ENCODE measurements around the gene FMN1.

Gene FMN1

DNA sequence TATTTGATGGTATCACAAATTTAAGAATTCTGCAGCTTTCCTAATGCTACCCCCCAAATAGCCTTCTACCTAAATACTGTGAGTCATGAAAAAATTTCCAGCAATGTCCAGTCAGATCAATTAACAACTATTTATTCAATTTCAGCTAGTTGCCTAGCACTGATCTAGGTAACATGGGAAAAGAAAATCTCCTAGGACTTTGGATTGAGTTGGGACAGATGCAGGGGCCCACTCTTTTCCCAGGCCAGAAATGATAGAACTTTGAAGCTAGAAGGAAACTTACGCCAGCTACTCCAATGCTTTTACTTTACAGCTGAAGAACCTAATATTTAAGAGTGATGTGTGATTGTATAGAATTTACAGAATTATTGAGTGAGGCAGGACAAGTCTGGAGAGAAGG lies 196.3 kb downstream of the FMN1 start:
- H3K4me3 ChIP-seq (ENCODE audit: control insufficient read depth, low read depth, low read length), result no peak overlapping the region
- TF ChIP-seq, protein P1, sequence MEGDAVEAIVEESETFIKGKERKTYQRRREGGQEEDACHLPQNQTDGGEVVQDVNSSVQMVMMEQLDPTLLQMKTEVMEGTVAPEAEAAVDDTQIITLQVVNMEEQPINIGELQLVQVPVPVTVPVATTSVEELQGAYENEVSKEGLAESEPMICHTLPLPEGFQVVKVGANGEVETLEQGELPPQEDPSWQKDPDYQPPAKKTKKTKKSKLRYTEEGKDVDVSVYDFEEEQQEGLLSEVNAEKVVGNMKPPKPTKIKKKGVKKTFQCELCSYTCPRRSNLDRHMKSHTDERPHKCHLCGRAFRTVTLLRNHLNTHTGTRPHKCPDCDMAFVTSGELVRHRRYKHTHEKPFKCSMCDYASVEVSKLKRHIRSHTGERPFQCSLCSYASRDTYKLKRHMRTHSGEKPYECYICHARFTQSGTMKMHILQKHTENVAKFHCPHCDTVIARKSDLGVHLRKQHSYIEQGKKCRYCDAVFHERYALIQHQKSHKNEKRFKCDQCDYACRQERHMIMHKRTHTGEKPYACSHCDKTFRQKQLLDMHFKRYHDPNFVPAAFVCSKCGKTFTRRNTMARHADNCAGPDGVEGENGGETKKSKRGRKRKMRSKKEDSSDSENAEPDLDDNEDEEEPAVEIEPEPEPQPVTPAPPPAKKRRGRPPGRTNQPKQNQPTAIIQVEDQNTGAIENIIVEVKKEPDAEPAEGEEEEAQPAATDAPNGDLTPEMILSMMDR (IDR thresholded peaks at IDR 0.05; ENCODE audit: control insufficient read depth, insufficient read depth, low read depth, low read length, missing control alignments), result no peak
- DNase-seq (ENCODE audit: low read depth), result no peak

DNA sequence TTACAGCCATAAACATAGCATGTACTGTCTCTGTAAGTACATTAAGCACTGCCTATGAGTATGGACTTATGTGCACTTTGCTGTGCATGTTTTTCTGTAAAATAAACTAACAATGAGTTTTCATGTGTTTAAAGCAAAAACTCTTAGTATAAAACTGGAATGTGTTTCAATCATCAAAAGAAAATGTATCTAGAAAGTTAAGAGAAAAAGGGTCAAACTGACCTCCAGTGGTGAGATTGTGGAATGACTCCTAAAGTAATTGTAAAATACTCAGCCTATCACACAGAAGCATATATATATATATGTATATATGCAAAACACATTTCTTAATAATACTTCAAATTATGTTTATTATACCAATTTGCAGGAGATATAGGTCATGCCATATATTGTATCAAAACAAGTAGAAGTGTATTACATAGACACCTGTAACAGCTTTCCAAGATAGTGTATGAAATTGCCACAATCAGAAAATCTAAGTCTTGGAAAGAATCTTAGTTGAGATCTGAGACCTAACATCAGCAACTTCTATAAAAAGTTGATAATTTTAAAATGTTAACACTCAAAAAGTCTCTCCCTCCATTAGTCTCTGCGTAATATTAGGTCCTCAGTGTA lies 199.6 kb downstream of the FMN1 start:
- DNase-seq (ENCODE audit: low read depth), result no peak
- no peak overlapping the region for H3K4me3 ChIP-seq (ENCODE audit: control insufficient read depth, low read depth, low read length)
- TF ChIP-seq, protein P1 (IDR thresholded peaks at IDR 0.05; ENCODE audit: control insufficient read depth, insufficient read depth, low read depth, low read length, missing control alignments), result peak; percentile 56

DNA sequence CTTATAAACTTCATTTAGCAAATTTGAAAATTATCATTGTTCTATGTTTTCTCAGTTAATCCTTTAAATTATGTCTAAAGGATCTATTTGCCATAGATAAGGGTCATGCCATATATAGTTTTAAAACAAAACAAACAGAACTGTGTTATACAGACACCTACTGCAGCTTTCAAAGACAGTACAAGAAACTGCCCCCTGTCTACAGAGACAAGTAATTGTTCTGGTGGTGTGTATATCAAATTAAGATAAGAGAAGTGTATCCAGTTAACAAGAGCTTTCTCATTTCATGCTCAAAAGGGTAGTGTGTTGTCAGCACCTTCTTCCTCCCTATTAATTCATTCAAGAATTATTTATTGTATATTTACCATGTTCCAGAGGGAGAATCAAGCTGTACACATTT lies 201.2 kb downstream of the FMN1 start:
- TF ChIP-seq, protein P1 (IDR thresholded peaks at IDR 0.05; ENCODE audit: control insufficient read depth, insufficient read depth, low read depth, low read length, missing control alignments), result peak; percentile 42
- H3K4me3 ChIP-seq (ENCODE audit: control insufficient read depth, low read depth, low read length), result no peak overlapping the region
- no peak for DNase-seq (ENCODE audit: low read depth)

DNA sequence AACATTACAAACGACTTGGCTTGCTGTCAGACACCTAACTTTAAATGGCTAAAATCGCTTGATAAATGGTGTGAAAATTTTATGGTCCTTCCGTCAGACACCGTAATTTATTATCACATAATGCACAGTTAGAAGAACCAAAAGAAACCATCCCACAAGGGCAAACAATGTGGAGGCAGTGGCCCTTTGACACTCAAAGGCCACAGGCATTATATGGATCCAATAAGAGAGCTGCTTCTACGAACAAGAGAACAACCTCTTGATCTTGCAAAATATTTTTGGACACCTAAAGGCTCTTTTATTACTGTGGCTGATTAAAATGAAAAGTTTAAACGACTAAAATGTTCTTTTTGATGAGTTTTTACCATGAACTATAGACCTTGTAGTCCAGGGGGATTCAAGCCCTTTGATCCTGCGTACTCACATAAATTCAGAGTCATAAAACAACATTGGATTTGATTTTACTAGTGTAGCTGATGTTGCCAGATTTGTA lies 202.8 kb downstream of the FMN1 start:
- no peak overlapping the region for H3K4me3 ChIP-seq (ENCODE audit: control insufficient read depth, low read depth, low read length)
- DNase-seq (ENCODE audit: low read depth), result no peak
- TF ChIP-seq, protein P1 (IDR thresholded peaks at IDR 0.05; ENCODE audit: control insufficient read depth, insufficient read depth, low read depth, low read length, missing control alignments), result no peak

DNA sequence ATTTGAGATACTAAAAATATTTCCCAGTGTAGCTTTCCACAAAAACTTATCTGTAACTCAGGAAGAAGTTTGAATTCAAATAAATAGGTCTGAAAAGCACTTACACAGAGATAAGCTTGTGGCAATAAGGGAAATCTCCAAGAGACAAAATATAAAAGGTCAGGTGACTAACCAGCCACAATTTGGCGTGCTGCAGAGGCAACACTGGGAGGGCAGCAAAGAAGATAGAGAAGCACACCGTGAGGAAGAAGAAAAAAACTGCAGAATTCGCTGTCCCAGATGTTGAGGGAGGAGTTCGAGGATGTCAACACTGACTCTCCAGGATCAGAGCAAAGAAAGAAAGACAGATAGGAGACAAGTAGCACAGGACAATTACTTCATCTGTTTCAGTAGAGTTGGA lies 204.4 kb downstream of the FMN1 start:
- H3K4me3 ChIP-seq (ENCODE audit: control insufficient read depth, low read depth, low read length), result no peak overlapping the region
- TF ChIP-seq, protein P1 (IDR thresholded peaks at IDR 0.05; ENCODE audit: control insufficient read depth, insufficient read depth, low read depth, low read length, missing control alignments), result no peak

DNA sequence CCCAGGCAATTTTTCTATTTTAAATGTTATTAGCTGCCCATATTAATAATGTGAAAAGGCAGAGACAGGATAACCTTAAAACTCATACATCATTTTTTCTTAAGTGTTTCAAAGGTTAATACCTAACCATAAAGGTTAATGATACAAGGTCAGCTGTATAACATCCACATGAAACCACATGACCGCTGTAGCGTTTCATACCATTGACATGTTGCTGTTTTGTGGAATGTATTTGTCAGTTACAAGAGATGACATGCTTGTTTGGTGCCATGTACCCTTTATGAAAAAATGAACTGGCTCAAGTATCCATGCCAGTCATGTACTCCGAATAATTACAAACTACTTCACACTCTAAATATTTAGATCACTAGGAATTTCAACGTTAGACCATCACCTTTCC lies 207.4 kb downstream of the FMN1 start:
- TF ChIP-seq, protein P1 (IDR thresholded peaks at IDR 0.05; ENCODE audit: control insufficient read depth, insufficient read depth, low read depth, low read length, missing control alignments), result no peak
- no peak overlapping the region for H3K4me3 ChIP-seq (ENCODE audit: control insufficient read depth, low read depth, low read length)
- DNase-seq (ENCODE audit: low read depth), result no peak

More for the DNA sequence above, 204.4 kb downstream of the FMN1 start:
- no peak for DNase-seq (ENCODE audit: low read depth)

All from AG09309 (cell line).